Retina (tissue), 1 donor: ENCODE measurements around the gene STK24.

Experiments used
- DNase-seq: peaks from one replicate; pipeline ENCODE4 v3.0.0-alpha.2; 2016

STK24 gene

DNA sequence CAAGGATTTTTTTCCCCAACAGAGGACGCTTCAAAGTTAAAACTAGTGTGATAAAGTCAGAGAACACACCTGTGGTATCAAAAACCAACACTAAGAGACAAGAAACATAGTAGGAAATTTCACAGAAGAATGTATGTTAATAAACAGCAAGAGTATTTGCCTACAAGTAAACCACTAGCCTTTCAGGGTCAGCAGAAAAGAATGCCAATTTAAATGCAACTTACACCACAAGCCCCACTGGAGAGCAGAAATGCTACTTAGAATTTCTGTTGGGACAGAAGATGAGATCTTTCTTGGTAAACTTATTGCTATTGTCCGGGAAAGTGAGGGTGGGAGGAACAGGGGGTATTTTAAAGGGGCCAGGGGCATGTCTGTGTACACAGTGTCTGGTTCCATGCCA, 68.6 kb downstream of the STK24 start:
- DNase-seq: no peak

DNA sequence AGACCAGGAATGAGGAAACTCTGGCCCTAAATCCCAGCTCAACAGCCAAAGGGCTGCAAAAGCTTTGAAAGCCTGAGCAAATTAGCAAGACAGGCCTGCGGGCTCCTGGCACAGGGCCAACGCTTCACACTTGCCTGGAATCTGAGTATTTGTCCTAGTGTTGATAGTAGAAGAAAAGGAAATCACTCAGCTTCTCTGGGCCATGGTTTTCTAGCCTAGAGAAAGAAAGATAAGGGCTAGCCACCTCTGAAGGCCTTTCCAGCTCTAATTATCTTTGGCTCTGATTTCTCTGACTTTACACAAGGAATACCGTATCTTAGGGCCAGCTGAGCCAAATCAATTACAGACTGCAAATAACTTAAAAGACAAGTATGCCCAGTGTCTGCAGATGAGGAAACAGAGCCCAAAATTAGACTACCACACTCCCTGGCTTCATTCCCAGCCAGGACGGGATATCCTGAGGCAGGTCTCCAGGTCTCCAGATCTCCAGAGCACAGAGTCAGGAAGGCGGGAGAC, 69.6 kb downstream of the STK24 start:
- DNase-seq: peak; percentile 68

DNA sequence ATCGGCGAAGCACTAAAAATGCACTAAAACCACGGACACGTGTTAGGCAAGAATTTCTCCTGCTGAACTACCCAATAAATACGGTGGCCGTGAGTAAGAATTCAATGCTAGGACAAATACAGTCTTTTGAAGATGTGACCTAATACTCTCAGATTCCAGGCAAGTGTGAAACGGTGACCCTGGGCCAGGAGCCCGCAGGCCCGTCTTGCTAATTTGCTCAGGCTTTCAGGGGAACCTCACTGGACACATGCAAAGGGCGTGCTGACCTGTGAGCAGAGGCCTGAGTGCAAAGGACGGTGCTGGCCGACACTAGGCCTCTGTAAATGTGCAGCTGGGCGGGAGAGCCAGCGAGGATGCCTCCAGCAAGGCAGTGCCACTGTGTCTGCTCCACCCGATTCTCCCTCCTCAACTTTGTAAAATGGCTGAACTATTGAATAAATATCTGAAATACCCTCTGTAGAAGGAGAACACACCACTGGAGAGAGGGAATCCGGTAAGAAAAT, 70.1 kb downstream of the STK24 start:
- DNase-seq: peak; percentile 32

DNA sequence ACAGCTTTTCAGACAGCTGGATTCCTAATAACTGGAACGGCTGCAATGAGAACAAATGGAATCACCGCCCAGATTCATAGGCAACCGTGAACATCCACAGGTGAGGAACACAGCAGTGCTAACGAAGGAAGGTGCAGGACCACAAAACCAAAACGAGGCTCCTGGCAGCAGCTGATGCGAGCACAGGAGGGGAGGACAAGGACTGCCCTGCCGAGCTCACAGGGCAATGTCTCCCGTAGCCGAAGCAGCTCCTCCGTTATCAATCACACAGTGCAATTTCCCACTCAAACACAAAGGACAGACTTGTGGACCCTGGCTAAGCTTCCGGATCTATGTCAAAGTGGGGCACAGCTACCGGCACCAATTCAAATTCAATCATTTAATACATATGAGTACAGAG, 70.6 kb downstream of the STK24 start:
- DNase-seq: peak; percentile 33

DNA sequence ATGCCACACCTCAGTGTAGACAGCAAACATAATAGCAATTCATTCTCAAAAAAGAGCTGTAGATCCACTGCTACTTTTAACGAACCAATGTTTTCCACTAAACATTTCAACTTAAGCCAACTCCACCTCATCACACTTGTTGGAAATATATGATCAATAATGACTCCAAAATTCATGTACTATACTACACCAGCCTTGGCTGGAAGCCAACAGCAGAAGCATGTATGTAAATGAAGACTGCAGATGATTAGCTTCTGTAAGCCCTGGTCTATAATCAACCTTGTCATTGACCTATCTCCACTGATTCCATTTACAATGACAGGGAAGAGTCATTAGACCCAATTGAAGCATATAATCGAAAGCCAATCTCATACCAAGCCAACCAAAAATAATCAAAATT, 71.7 kb downstream of the STK24 start:
- DNase-seq: peak; percentile 12

DNA sequence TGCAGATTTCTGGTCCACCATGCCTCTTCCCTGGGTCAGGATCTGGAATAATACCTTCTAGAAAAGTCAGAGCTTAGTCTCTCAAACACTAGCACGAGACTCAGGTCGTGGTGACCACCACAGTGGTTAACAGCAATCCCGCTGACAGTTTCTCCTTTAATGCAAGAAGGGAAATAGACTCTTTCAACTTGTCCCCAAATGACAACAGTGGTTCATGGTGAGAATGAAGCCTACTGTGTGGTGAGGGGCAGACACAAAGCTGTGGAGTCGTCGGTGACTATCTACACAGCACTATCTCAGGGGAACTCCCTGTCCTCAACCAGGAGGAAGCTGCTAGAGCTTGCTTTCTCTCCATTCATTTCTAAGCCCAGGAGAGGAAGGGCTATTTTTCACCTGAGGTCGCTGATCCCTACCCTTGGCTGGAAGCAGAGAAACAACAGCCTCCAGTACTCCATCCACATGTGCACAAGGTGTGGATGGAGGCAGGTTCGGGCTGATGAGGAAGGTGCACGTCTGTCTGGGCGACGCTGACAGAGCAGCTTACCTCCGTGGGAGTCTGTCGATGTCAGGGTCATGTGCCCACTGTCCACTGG, 72.4 kb downstream of the STK24 start:
- no peak for DNase-seq

DNA sequence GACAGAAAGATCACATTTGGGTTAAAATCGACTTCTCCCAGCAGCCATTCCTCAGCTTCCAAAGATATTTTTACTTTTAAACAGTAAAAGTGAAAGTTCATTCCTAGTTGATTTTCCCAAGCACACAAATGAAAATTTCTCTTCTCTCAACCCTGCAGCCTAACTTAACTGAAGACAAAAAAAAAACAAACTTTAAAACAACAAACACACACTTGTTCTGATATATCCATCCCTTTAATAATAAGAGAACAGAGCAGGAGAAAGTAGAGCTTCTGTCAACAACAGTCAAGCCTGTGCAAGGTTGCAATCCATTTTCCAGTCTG, 72.9 kb downstream of the STK24 start:
- peak; percentile 2 for DNase-seq

DNA sequence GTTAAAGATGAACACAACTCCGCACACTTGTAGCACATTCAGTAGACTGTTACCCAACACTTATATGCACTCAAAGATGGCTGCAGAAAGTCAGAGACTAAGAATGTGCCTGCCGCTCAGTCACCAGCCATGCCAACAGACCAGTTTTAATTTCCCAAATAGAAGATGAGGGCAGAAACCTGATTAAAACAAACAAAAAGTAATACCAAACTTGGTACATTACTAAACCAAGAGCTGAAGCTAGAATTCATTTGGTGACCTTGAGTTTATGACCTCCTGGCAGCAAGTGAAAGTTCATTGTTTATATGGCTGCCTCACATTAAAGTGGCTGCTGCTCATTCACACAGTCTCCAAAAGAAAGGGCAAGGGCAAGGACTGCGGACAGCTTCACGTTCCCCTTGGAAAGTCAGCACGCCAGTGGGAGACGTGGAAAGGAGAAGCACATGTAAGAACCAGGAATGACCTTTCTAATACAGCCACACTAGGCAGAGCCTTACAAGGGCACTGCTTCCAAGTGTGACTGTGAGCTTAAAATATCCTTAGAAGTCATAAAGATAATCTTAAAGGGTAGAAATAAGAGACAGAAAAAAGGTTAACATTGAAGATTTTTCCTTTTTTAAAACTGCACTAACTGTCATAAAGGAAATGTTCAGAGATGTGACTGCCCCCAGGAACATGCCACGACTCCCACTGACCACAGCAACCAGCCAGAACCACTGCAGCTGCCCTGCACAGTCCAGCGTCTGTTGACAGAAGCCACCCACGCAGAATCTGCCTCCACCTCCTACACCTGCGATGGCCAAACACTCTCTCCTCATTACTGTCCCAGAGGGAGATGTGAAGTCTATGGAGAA, 73.5 kb downstream of the STK24 start:
- DNase-seq: peak; percentile 2

DNA sequence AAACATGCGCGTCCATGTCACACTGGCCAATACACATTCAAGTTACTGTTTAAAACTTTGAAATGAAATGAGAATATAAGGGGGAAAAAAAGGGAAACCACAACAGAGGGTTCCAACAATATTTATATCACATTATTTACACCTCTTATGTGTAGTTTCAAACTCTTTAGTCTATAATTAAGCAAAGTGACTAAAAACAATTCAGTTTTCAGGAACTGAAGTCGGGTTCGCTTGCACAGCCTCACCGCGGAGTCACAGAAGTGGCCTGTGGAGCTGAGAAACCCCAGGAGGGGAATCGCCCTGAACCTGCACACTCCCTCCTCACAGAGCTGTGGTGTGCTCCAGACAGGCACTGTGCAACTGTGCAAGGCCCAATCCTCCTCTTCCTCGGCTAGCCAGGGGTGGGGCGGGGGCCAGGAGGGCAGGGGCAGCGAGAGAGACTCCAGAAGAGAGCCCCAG, 75.9 kb downstream of the STK24 start:
- no peak for DNase-seq

DNA sequence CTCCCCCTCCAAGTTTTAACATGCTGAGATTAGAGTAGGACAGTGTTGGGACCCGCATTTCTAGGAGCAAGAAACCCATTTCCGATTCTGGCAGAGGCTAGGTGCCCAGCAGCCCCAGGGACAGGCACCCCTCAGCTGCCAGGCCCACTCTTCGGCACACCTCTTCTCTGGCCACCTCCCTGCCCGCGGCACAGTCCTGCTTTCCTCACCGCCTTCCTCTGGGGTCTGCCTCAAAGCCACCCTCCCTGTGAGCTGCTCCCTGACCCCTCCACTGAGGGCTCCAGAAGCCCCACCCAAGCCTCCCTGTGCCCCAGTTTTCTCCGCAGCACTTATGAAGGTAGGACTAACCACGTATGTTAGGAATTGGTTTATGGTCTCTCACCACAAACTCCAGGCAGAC, 79.9 kb downstream of the STK24 start:
- DNase-seq: no peak

DNA sequence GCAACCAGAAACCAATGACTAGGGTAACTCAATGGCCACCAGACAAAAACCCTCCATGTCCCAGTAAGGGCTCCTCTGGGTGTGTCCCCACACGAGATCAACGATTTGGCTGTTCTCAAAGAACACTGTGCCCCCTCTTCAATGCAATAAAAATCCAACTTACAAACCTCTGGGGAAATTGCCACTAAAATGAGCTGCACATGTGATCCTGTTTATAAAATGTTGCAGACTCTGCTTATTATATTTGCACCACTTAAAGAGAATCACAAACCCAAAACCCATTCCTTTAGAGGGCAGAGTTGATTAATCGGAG, 80.5 kb downstream of the STK24 start:
- no peak for DNase-seq

DNA sequence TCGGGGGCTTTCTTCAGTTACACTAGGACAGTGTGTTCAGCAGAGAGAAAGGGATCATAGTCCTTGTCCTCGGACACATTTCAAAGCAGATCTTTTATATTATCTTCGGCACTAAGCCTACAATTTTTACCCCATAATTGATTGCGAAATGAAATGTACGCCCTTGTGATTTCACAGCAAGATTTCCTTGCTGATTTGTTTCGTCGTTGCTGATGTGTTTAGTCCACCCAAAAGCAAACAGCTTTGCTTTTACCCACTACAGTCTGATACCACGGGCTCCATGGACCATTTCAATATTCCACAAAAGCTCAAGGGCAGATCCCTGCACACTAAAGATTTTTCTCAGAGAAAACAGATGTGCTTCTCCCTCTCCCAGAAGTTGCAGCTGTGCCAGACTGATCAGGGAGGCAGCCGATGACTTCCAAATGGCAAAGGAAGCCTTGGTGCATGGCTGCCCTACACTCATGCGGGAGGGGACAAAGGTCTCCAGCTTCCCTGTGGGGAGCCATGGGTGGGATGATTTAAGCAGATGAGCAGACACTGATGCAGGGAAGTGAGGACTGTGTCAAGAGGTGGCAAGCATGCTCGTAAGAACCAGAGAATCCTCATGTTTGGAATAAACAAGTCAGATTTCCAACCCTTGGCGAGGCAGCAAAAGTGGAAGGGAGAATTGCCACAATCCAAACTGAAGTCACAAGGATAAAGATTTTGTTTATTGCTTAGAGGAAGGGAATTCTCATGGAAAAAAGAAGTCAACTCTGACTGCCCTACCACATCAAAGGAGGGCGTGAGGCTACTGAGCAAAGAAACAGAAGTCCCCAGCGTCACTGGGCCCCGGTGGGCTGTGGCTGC, 81.1 kb downstream of the STK24 start:
- no peak for DNase-seq

DNA sequence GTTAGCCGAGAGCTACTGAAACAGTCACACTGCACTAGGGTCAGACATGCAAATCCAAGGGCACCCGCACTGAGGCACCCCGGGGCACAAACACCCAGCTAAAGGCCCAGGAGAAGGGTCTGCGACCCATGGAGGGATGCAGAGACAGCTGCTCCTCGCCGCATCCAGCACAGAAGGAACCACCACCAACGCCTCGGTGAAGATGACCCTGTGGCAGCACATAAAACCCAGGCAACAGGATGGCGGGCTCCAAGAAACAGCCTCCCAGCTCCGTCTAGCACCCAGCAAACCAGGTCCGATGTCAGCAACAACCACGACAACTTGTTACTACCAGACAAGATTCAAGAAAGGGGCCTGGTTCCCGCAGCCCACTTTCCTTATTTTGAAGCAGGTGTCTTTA, 82.1 kb downstream of the STK24 start:
- no peak for DNase-seq

DNA sequence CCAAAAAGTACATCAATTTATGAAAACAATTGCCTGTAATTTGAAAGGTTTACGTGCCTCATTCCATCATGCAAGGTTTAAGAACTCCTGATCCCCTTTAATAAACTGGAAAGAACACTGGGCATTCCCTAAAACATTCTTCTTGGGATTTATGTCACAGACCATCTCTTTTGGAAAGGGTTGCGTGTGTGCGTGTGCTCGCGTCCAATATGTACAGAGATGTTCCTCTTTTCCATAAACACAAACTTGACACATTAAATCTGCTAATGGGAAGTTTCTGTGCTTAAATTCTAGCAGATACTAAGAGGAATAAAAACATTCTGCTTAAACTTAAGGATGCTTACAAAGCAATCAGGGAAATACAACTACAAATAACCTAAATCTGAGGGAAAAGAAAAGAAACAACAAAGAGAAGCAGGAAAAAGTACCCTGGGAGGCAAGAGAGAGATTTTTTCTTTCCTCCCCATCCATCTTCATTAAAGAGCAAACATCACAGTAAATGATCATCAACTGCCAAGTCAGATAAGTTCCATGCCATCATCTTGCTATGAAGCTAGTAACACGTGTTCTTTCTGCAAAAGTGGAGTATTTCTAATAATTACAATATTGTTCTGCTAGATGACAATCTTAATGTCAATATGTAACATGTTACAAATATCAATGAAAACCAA, 83.7 kb downstream of the STK24 start:
- DNase-seq: no peak

DNA sequence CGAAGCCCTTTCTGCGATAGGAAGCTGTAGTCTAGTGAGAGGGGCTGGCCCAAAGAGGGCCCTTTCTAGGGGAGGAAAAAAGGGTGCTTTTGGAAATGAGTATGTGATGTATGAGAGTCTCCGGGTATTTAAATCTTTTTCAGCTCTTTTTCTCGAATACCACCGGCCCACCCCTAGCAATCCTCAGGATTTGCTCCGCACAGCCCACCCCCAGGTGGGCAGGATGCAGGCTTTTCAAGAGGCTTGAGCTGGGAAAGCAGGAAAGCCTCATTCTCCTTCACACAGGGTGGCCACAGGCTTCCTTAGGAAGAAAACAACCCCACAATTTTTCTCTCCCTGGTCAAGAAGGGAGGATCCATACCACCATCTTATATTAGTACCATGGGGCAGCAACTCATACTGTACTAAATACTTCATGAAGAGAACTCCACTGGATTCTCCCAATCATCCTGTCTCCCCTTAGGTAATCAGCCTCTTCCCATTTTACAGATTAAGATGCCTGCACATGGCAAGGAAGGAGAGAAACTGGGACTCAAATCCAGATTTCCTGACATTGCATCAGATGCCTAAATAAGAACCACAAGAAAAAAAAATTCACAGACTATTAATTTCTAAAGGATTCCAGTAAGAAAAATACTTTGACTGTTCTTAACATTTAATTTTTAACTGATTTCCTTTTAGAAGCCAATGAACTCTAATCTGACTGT, 84.4 kb downstream of the STK24 start:
- DNase-seq: no peak

DNA sequence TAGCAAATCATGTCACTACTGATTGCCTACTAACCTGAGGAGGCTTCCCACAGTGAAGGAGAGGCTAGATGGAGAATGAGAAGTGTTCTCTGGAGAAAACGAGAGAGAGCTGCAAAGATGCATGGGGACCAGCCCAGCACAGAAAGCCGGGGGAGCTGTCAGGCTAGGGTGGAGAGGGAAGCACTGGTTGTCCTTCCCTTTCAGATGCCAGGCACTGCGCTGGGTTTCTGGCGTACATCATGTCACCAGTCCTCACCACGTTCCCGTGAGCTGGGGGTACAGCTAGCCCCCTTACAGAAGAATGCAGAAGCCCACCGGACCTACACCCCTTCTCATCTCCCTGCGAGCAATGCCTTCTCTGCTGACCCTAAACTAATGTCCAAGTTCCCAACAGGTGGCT, 86.0 kb downstream of the STK24 start:
- no peak for DNase-seq

DNA sequence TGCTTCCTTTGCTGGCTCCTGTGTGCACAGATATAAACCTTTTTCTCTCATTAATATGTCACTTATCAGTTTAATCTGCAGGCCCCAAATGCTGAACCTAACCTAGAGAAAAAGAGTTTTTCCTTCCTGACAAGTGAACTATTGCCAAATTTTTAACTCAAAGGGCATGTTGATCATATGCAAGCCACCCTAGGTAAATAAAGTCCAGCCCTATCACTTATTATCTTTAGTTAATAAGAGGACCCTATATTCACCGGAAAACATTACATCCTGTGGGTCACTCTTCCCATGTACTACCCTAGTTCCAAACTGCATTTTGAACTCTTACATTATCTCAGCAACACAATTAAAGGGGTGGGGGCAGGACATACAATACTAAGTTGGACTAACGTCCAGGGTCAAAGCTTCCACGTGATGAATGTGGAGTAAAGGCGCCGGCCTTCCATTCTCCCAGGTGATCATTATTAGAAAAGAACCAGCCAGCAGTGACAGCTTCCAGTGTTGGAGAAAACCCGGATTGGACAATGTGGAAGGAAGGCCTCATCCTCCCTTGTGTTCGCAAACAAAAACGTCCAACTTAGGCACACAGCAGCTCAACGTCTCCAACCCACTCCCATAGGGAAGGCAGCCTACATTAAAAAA, 86.6 kb downstream of the STK24 start:
- DNase-seq: no peak

DNA sequence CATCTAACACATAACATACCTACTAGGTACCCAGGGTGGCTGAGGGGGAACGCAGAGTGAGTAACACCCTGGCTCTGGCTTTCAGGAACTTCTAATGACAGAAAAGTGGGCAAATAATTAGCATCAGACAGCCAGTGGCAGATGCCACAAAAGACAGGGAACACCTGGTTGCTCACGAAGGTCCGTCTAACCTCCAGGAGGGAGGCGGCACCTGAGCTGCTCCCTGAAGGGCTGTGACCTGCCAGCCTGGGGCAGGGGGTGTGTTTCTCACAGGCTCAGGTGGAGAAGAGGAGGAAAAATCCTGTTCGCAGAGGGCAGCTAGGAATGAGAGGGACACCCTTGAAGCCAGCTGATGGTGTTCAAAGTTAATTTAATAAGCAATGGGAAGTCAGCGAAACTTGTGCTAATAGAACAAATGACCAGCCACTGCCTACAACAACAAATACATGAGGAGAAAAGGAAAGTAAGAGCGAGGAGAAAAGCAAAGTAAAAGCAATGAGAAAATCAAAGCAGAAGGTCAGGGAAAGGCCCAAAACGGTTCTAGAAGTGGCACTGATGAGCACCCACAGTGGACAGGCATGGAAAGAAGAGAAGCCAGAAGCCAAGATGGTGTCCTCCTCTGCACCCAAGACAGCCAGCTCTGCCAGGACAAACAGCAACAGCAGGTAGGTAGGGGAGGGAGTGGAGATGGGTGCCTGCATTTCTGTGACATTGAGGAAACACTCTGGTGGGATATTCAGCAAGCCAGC, 87.3 kb downstream of the STK24 start:
- no peak for DNase-seq

DNA sequence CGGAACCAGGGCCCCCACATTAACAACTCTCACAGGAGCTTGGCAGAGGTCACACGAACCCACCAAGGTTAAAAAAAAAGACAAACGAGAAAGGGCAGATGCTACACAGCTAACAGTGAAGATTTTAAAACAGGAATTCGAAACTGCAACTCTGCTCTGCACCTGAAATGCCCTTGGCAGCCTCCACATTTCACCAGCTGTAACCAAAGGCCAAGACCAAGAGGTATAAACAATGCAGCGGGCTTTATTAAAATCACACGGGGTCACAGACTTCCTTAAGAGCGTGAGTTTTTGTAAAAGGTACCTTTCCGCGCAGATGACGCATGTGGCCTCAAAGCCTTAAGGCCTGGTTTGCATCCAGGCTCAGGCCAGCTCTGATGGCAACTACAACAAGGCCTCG, 88.2 kb downstream of the STK24 start:
- DNase-seq: no peak

DNA sequence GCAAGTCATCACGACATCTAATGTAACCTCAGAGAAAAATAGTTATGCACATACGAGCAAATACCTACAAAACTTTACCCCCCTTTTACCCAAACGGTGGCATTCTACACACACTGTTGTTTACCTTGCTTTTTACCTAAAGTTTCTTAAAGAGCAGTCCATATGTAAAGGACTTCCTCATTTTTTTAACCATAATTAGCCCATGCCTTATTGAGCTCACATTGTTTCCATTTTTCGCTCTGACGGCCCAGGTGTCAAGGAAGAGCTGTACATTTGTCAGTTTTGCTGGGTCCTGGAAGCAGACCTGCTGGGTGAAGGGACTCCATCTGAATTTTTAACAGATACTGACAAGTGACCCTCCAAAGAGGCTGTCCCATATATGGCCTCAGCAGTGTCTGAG, 89.4 kb downstream of the STK24 start:
- no peak for DNase-seq

DNA sequence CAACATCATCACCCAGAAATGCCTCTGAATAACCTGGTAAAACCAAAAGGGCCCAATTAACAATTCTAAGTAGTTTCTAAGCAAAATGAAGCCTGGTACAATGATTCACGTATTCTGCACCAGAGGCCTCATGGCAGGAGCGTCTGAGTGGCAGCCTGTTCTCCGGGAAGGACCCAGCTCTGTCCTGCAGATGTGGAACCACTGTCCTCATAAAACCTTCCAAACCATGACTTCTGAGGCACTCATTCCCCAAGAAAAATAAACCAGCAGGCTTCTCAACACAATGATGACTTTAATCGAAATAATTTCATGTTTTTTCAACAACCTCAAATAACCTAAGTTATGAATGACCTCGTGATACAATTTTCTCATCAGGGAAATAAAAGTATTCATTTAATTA, 89.9 kb downstream of the STK24 start:
- no peak for DNase-seq
